ENCODE measurements around the gene TSFM. TPM values are rescaled to one million over a fixed set of nuclear protein-coding genes. Genes with fewer than 3 reads are reported as not detected.

Gene TSFM
- total RNA-seq, 2 experiments from 2014 or later: 25.8 to 26.9 TPM

DNA sequence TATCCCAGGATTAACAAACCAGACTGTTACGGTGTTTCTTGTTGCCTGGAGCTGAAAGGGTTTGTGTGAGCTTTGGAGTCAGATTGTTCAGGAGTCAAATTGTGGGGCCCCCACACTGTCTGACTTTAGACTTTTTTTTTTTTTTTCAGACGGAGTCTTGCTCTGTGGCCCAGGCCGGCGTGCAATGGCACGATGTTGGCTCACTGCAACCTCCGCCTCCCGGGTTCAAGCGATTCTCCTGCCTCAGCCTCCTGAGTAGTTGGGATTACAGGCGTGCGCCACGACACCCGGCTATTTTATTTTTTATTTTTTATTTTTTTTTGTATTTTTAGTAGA lies 847 bp downstream of the TSFM start:
- DNase-seq (no peak), ATAC-seq (ENCODE audit: poor library complexity) (no peak)
- peak overlapping the region; percentile 89 for H3K4me3 ChIP-seq (ENCODE audit: low read length)
- peaks cover 47% of the 10 kb centered on the region for H3K4me1 Mint-ChIP-seq (ENCODE audit: low read depth)
- H3K9me3 ChIP-seq (ENCODE audit: control insufficient read depth in 1 of 2, insufficient read depth in 1 of 2, low read length in 2 of 2): no peaks in the 10 kb centered on the region
- H3K27ac Mint-ChIP-seq: peak overlapping the region; percentile 100
- H3K36me3 Mint-ChIP-seq (ENCODE audit: low read depth): peaks cover 46% of the 10 kb centered on the region
- H3K27me3 ChIP-seq (ENCODE audit: control insufficient read depth in 1 of 2, insufficient read depth in 2 of 2, low read length in 2 of 2): no peaks in the 10 kb centered on the region
- intact Hi-C loops (cut with DNase I, micrococcal nuclease): loop anchor here (2.0 to 5.0 kb wide), 2 partner anchors 113 to 124 kb away; no protein-coding TSS in a partner anchor
- TF ChIP-seq, protein P1, sequence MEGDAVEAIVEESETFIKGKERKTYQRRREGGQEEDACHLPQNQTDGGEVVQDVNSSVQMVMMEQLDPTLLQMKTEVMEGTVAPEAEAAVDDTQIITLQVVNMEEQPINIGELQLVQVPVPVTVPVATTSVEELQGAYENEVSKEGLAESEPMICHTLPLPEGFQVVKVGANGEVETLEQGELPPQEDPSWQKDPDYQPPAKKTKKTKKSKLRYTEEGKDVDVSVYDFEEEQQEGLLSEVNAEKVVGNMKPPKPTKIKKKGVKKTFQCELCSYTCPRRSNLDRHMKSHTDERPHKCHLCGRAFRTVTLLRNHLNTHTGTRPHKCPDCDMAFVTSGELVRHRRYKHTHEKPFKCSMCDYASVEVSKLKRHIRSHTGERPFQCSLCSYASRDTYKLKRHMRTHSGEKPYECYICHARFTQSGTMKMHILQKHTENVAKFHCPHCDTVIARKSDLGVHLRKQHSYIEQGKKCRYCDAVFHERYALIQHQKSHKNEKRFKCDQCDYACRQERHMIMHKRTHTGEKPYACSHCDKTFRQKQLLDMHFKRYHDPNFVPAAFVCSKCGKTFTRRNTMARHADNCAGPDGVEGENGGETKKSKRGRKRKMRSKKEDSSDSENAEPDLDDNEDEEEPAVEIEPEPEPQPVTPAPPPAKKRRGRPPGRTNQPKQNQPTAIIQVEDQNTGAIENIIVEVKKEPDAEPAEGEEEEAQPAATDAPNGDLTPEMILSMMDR (IDR thresholded peaks at IDR 0.05): no peak
- peak overlapping the region; percentile 100 for H3K4me3 Mint-ChIP-seq
- H3K4me1 ChIP-seq (ENCODE audit: insufficient read depth, low read length): peaks cover 54% of the 10 kb centered on the region
- no peaks in the 10 kb centered on the region for H3K27me3 Mint-ChIP-seq
- ChIA-PET POLR2A (interaction anchor here (0.8 to 2.8 kb wide), 10 partner anchors 10 to 90 kb away, joined by 3 to 10 read pairs (median 4); partner anchors contain the start of genes CTDSP2, EEF1AKMT3, METTL1 and OS9), CTCF (interaction anchor here (0.6 to 2.8 kb wide), 8 partner anchors 9 to 148 kb away, joined by 3 to 20 read pairs (median 4); no protein-coding TSS in a partner anchor)
- H3K27ac ChIP-seq (ENCODE audit: low read depth in 1 of 2, low read length in 2 of 2): no peak overlapping the region
- no peaks in the 10 kb centered on the region for H3K9me3 Mint-ChIP-seq
- peaks cover 31% of the 10 kb centered on the region for H3K36me3 ChIP-seq (ENCODE audit: insufficient read depth, low read length)

DNA sequence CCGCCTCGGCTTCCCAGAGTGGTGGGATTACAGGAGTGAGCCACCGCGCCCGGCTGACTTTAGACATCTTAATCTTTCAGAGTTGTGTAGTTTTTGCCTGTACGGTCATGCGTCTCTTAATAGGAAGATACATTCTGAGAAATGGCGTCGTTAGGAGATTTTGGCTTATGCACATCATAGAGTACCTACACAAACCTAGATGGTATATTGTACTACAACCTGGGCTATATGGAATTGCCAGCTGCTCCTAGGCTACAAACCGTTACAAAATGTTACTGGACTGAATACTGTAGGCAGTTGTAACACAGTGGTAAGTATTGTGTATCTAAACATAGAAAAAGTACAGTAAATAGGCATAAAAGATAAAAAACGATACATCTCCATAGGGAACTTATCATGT lies 1.3 kb downstream of the TSFM start:
- Histone ChIP-seq H3K27me3 (ENCODE audit: control insufficient read depth in 1 of 2, insufficient read depth in 2 of 2, low read length in 2 of 2) (no peaks in the 10 kb centered on the region), H3K36me3 (ENCODE audit: insufficient read depth, low read length) (peaks cover 35% of the 10 kb centered on the region), H3K4me1 (ENCODE audit: insufficient read depth, low read length) (peaks cover 50% of the 10 kb centered on the region), H3K4me3 (ENCODE audit: low read length) (no peak overlapping the region), H3K27ac (ENCODE audit: low read depth in 1 of 2, low read length in 2 of 2) (no peak overlapping the region), H3K9me3 (ENCODE audit: control insufficient read depth in 1 of 2, insufficient read depth in 1 of 2, low read length in 2 of 2) (no peaks in the 10 kb centered on the region)
- no peak for ATAC-seq (ENCODE audit: poor library complexity)
- peak overlapping the region; percentile 100 for H3K27ac Mint-ChIP-seq
- DNase-seq: no peak
- intact Hi-C loops (cut with DNase I, micrococcal nuclease): loop anchor here (2.0 to 5.0 kb wide), 2 partner anchors 113 to 123 kb away; no protein-coding TSS in a partner anchor
- no peaks in the 10 kb centered on the region for H3K27me3 Mint-ChIP-seq
- CTCF ChIA-PET: interaction anchor here (0.6 to 2.1 kb wide), 3 partner anchors 10 to 148 kb away, joined by 3 to 7 read pairs (median 3); no protein-coding TSS in a partner anchor
- no peaks in the 10 kb centered on the region for H3K9me3 Mint-ChIP-seq
- POLR2A ChIA-PET: interaction anchor here (0.7 to 1.6 kb wide), 2 partner anchors 12 kb away, joined by 3 to 10 read pairs; partner anchors contain the start of genes EEF1AKMT3 and METTL1
- TF ChIP-seq, protein P1 (IDR thresholded peaks at IDR 0.05): no peak
- peaks cover 47% of the 10 kb centered on the region for H3K4me1 Mint-ChIP-seq (ENCODE audit: low read depth)
- H3K4me3 Mint-ChIP-seq: peak overlapping the region; percentile 80
- peaks cover 50% of the 10 kb centered on the region for H3K36me3 Mint-ChIP-seq (ENCODE audit: low read depth)

DNA sequence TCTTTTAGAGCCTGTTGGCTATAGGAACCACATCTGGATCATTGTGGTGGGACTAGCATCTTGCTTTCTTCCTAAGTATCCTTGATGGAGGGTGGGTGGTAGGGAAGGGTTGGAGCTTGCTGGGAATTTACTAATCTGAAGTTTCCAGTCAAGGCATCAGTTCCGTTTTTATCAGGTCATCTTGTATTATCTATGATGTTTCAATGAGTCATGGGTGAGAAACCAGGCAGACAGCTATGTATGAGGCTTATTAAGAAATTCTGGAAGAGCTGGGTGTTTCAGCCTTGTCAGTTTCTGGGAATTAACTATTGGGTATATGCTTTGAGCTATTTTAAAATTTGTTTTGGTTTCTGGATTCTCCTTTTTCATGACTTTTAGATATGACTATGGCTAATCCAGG lies 11.3 kb downstream of the TSFM start:
- H3K27me3 ChIP-seq (ENCODE audit: control insufficient read depth in 1 of 2, insufficient read depth in 2 of 2, low read length in 2 of 2): no peaks in the 10 kb centered on the region
- Mint-ChIP-seq H3K27me3 (no peaks in the 10 kb centered on the region), H3K4me1 (ENCODE audit: low read depth) (no peaks in the 10 kb centered on the region), H3K27ac (no peak overlapping the region), H3K36me3 (ENCODE audit: low read depth) (peaks cover 86% of the 10 kb centered on the region), H3K9me3 (no peaks in the 10 kb centered on the region), H3K4me3 (no peak overlapping the region)
- ChIA-PET CTCF (interaction anchor here (1.4 to 1.7 kb wide), 2 partner anchors 10 to 11 kb away, joined by 3 to 6 read pairs; partner anchors contain the start of gene TSFM), POLR2A (interaction anchor here (1.0 to 1.5 kb wide), 3 partner anchors 11 to 53 kb away, joined by 3 to 4 read pairs (median 3); partner anchors contain the start of genes CTDSP2 and TSFM)
- TF ChIP-seq, protein P1 (IDR thresholded peaks at IDR 0.05): no peak
- DNase-seq: no peak
- no peaks in the 10 kb centered on the region for H3K4me1 ChIP-seq (ENCODE audit: insufficient read depth, low read length)
- no peak overlapping the region for H3K4me3 ChIP-seq (ENCODE audit: low read length)
- no peak for ATAC-seq (ENCODE audit: poor library complexity)
- H3K27ac ChIP-seq (ENCODE audit: low read depth in 1 of 2, low read length in 2 of 2): no peak overlapping the region
- H3K9me3 ChIP-seq (ENCODE audit: control insufficient read depth in 1 of 2, insufficient read depth in 1 of 2, low read length in 2 of 2): no peaks in the 10 kb centered on the region
- peaks cover 70% of the 10 kb centered on the region for H3K36me3 ChIP-seq (ENCODE audit: insufficient read depth, low read length)
- intact Hi-C loops (cut with DNase I, micrococcal nuclease): no loop called here

Measured in CD4-positive, alpha-beta T cell (primary cell).